ENCODE results near the gene KIF5C. TPM values are rescaled to one million over a fixed set of nuclear protein-coding genes. Genes with fewer than 3 reads are reported as not detected.

Gene KIF5C
- total RNA-seq, 2 experiments from 2014 or later: 10.2 to 11.1 TPM

GRCh38 chr2:149068996-149069888 is 194.2 kb downstream of the KIF5C start:
- peaks cover 1% of the 10 kb centered on the region for H3K9me3 Mint-ChIP-seq
- ATAC-seq (peak; percentile 92), DNase-seq (peak; percentile 57)
- peaks cover 15% of the 10 kb centered on the region for H3K4me1 Mint-ChIP-seq (ENCODE audit: low read depth)
- intact Hi-C loops (cut with micrococcal nuclease): no loop called here
- no peak overlapping the region for H3K27ac Mint-ChIP-seq
- ChIA-PET POLR2A (no interaction called here), CTCF (no interaction called here)
- no peak overlapping the region for H3K4me3 Mint-ChIP-seq
- peaks cover 20% of the 10 kb centered on the region for H3K27me3 Mint-ChIP-seq
- no peaks in the 10 kb centered on the region for H3K36me3 Mint-ChIP-seq (ENCODE audit: low read depth)
- TF ChIP-seq CTCF (IDR thresholded peaks at IDR 0.05): no peak

GRCh38 chr2:149070681-149071320 is 195.8 kb downstream of the KIF5C start:
- DNase-seq (no peak), ATAC-seq (no peak)
- no peaks in the 10 kb centered on the region for H3K36me3 Mint-ChIP-seq (ENCODE audit: low read depth)
- H3K4me3 Mint-ChIP-seq: no peak overlapping the region
- intact Hi-C loops (cut with micrococcal nuclease): no loop called here
- peaks cover 1% of the 10 kb centered on the region for H3K9me3 Mint-ChIP-seq
- peaks cover 15% of the 10 kb centered on the region for H3K4me1 Mint-ChIP-seq (ENCODE audit: low read depth)
- no peak overlapping the region for H3K27ac Mint-ChIP-seq
- ChIA-PET CTCF (interaction anchor here (1.2 kb wide), 1 partner anchor 490 kb away, joined by 3 read pairs; no protein-coding TSS in a partner anchor), POLR2A (no interaction called here)
- no peak for TF ChIP-seq CTCF (IDR thresholded peaks at IDR 0.05)
- peaks cover 20% of the 10 kb centered on the region for H3K27me3 Mint-ChIP-seq

- peaks cover under 1% of the 10 kb centered on the region for H3K4me1 Mint-ChIP-seq (ENCODE audit: low read depth)
- no peaks in the 10 kb centered on the region for H3K36me3 Mint-ChIP-seq (ENCODE audit: low read depth)
- POLR2A ChIA-PET: no interaction called here
- DNase-seq: no peak
- intact Hi-C loops (cut with micrococcal nuclease): no loop called here
- TF ChIP-seq CTCF (IDR thresholded peaks at IDR 0.05): no peak
- H3K27ac Mint-ChIP-seq: no peak overlapping the region
- H3K27me3 Mint-ChIP-seq: peaks cover 11% of the 10 kb centered on the region
- ATAC-seq: no peak
- no peak overlapping the region for H3K4me3 Mint-ChIP-seq
- H3K9me3 Mint-ChIP-seq: no peaks in the 10 kb centered on the region
- CTCF ChIA-PET: no interaction called here
These were observed 200.1 kb downstream of the KIF5C start for GRCh38 chr2:149075105-149075504.

GRCh38 chr2:149075853-149076252 is 200.8 kb downstream of the KIF5C start:
- Mint-ChIP-seq H3K9me3 (no peaks in the 10 kb centered on the region), H3K27me3 (peaks cover 11% of the 10 kb centered on the region), H3K4me3 (no peak overlapping the region), H3K4me1 (ENCODE audit: low read depth) (no peaks in the 10 kb centered on the region), H3K27ac (no peak overlapping the region), H3K36me3 (ENCODE audit: low read depth) (no peaks in the 10 kb centered on the region)
- TF ChIP-seq CTCF (IDR thresholded peaks at IDR 0.05): no peak
- no peak for DNase-seq
- CTCF ChIA-PET: no interaction called here
- ATAC-seq: no peak
- POLR2A ChIA-PET: no interaction called here
- intact Hi-C loops (cut with micrococcal nuclease): no loop called here

Other genes starting within 250 kb of the KIF5C start
- gene EPC2, start 230.5 kb upstream of the KIF5C start, total RNA-seq: 10 to 100 TPM; 19.3 to 20.0 TPM
- gene LYPD6B, start 163.5 kb downstream of the KIF5C start, total RNA-seq: not detected

All from activated CD8-positive, alpha-beta T cell treated with anti-CD3 and anti-CD28 coated beads for 36 hours (primary cell).